G401.6 (cell line): ENCODE results near the gene TAF6.
"Not testable (repeated sequence)": the region's sequence is repeated elsewhere in the genome, so short reads cannot be mapped to it uniquely, and the experiment has no call there.

ENCODE experiments used
- FAIRE-seq: peaks from 2 replicates; lab custom pipeline; 2012; peaks lifted over from hg19 to GRCh38; lab: Jason Lieb, UNC

Gene TAF6

DNA sequence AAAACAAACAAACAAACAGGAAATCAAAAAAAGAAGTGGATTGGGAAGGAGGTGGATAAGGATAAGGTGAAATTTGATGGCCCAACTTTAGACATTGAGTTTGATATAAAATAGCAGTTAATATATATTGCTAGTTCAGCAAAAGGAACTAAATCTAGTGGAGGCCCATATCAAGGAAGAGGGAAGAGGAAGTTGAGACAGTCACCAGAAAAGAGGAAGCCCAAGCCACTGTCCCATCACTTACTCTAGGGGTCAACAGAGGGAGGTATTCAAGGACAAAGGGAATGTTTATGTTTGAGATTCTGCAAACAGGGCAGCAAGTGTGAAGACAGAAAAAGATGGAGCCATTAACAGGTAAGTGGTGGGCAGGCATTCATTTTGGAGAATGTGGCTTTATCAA lies 33.2 kb upstream of the TAF6 start:
- FAIRE-seq: no peak

DNA sequence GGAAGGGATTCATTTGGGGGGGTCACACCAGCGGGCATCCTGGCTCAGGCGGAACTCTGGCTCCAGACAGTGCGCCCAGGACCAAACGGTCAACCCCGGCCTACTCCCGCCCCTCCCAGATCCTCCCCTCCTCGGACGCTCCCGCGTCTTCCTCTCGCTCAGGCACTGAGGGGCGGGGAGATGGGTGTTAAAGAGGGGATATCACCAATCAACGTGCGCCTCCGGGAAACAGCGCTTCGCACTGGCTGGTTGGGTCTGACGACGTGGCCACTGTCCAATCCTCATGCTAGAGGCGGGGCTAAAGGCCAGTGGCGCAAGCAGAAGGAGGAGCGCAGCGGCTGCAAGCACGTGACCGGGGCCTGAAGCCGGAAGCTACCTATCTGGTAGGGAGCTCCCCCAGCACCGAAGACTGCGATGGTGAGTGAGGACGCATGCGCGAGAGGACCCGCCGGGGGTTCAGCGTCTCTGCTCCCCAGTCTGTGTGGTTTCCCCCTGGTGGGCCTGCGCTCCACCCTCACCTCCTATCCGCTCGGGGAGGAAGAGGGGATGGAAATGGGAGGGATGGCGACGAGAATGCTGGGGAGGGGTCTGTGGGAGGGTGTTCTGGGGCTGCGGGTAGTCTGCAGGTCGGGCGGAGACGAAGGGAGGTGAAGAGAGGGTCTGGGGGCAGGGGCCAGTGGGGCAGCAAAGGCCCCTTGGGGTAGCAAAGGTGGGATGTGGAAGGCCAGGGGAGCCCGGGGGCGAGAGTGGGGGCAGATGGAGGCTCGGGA lies 29.6 kb upstream of the TAF6 start, which contains the start of gene LAMTOR4:
LAMTOR4 (plus strand) TSS at position 360 of the 770 bp plus-strand sequence; CDS start at position 415, 55 bp downstream.
- FAIRE-seq: peak; percentile 98

DNA sequence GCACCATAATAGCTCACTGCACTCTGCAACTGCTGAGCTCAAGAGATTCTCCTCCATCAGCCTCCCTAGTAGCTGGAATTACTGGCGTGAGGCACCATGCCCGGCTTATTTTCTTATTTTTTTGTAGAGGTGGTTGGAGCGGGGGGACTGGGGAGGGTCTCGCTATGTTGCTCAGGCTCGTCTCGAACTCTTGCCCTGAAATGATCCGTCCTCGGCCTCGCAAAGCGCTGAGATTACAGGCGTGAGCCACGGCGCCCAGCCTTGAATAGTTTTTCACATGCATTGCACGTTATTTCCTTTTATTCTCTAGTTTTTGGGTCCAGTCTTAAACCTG lies 29.0 kb upstream of the TAF6 start:
- no peak for FAIRE-seq

DNA sequence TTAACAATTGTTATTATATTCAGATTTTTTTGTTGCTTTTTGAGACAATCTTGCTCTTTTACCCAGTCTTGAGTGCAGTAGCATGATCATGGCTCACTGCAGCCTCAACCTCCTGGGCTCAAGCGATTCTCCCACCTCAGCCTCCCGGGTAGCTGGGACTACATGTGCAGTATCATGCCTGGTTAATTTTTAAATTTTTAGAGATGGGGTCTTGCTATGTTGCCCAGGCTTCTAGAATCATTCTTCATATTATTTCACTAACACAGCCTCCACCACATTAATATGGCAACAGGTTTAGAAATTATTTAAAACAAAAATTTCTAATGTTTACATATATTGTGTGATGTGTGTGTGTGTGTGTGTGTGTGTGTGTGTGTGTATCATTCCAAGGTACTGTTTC lies 28.1 kb upstream of the TAF6 start:
- FAIRE-seq: no peak

DNA sequence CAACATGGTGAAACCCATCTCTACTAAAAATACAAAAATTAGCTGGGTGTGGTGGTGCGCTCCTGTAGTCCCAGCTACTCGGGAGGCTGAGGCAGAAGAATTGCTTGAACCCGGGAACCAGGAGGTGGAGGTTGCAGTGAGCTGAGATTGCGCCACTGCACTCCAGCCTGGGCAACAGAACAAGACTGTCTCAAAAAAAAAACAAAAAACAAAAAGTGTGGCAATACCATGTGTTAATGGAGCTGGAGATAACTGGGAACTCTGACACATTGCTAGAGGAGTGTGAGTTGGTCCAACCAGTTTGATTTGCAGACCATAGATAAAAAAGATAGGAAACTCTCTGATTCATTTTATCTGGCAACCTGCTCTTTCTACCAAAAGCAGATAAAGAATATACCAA lies 27.2 kb upstream of the TAF6 start:
- FAIRE-seq: not testable (repeated sequence)

DNA sequence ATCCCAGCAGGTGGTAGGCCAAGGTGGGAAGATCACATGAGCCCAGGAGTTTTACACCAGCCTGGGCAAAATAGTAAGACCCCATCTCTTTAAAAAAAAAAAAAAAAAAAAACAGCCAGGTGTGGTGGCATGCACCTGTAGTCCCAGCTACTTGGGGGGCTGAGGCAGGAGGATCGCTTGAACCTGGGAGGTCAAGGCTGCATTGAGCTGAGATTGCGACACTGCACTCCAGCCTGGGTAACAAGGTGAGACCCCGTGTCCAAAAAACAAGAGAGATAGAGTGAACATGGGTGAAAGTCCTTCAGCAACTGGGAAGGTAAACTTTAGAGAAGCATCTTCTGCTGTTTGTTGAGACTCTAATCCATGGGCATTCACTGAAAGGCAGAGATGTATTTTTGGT lies 23.3 kb upstream of the TAF6 start:
- no peak for FAIRE-seq

DNA sequence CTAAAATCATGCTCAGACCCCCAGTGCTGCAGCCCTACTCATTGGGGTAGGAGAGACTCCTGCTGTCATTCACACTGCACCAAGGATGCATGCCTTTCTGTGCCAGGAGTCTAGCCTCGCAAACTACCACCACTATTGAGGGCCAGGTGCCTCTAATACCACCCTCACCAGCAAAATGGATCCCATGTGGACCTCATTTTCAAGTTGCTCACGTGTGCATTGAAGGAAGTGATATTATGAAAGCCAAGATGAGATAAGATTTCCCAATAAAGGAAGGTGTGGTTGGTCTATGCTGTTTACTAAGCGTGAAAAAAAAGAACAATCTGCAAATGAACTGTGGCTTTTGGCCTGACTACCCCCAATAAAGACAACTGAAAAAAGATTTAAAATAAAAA lies 22.4 kb upstream of the TAF6 start:
- no peak for FAIRE-seq

DNA sequence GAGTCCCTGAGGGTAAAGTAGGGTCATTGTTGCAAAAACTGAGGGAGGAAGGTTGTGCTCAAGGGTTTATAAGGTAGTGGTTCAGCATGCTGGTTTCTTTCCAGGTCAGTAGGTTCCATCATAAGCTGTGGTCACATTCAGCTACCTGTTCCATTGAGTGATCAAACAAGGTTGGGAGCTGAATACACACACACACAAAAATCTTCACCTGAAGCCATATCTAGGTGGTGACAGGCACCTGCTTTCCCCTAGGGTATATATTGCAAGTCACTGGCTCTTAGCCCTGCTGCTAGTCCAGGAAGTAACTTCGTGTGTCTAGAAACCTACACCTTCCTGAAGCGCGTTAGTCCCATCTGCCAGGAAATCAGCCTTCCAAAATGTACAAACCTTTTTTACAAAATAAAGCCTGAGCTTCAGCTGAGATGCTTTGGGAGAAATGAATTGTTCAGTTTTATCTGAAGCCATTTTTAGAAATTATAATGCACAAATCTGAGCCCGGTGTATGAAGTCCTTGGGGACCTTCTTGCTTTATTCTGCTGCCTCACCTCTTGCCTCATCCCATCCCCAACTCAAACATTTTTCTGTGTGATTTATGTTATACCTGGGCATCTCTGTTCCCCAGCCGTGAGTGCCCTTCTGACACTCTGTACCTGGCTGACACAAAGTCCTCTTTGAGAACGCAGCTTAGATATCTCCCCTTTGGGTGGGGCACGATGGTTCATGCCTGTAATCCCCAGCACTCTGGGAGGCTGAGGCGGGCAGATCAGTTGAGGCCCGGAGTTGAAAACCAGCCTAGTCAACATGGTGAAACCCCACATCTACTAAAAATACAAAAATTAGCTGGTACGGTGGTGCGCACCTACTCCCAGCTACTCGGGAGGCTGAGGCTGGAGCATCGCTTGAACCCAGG lies 18.9 kb upstream of the TAF6 start:
- FAIRE-seq: no peak

DNA sequence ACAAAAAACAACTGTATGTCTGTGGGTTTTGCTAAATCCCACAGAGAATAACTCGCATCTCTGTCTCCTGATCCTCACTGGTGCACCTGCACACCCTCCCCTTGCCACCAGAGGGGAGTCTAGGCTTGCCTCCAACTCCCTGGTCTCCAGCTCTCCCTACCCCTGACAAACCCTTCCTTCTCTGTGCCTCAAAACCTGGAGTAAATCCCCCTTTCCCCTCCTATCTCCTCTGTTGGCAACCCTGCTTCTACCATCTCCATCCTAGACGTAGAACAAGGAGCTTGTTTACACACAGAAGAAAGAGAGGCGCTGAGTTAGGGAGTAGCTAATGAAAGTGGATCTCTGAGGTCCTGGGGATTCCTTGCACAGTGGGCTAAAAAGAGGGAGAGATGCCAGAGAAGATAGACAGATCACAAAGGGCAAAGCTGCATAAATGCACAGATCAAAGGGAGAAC lies 13.6 kb upstream of the TAF6 start:
- FAIRE-seq: peak; percentile 62

DNA sequence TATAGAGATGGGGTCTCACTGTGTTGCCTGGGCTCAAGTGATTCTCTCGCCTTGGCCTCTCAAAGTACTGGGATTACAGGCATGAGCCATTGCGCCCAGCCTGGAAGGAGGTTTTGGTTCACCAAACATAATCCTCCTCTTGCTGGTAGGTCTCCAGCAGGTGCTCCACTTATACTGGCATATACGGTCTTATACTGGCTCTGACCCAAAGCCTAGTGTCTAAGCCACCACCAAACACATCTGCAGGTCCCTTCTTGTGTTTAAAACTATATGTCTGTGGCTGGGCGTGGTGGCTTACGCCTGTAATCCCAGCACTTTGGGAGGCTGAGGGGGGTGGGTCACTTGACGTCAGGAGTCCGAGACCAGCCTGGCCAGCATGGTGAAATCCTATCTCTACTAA lies 13.0 kb upstream of the TAF6 start:
- FAIRE-seq: no peak

DNA sequence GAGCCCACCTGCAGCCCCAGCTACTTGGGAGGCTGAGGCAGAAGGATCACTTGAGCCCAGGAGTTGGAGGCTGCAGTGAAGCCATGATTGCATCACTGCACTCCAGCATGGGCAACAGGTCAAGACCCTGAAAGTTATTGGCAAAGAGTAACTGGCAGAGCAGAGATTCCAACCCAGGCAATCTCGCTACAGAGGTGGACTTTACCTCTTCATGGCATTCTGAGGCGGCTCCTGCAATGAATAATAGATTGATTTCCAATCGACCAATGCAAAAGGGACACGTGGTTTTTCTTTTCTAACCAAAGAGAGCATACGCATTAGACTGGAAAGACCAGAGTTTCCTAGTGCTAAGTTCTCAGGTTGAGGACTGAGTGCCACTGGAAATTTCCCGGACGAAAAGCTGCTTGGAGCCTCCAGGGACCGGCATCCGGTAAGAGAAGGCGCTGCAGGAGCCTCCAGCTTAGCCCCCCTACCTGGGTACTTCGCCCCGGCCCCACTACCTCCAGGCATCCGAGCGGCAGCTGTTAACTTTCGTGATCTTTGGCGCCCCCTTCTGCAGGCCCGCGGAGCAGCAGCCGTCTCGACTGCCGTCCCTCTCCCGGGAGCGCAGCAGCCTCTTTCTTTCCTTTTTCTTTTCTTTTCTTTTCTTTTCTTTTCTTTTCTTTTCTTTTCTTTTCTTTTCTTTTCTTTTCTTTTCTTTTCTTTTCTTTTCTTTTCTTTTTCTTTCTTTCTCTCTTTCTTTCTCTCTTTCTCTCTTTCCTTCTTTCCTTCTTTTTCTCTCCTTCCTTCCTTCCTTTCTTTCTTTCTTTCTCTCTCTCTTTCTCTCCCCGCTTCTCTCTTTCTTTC lies 11.7 kb upstream of the TAF6 start:
- FAIRE-seq: peak; percentile 52

DNA sequence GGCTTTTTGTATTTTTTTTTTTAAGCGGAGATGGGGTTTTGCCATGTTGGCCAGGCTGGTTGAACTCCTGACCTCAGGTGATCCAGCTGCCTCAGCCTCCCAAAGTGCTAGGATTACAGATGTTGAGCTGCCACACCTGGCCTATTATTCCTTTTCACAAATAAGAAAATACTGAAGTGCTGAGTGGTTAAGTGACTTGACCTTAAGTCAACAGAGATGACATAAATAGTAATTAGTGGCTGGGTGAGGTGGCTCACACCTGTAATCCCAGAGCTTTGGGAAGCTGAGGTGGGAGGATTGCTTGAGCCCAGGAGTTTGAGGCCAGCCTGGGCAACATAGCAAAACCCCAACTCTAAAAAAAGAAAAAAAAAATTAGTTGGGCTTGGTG lies 11.1 kb upstream of the TAF6 start:
- not testable (repeated sequence) for FAIRE-seq

DNA sequence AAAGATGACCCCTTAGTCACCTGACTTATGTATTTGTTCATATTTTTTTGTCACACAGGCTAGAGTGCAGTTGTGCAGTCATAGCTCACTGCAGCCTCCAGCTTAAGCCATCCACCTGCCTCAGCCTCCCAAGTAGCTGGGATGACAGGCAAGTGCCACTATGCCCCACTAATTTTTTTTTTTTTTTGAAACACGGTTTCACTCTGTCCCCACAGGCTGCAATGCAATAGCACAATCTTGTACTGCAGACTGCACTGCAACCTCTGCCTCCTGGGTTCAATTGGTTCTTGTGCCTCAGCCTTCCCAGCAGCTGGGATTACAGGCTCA lies 9.4 kb upstream of the TAF6 start:
- no peak for FAIRE-seq

DNA sequence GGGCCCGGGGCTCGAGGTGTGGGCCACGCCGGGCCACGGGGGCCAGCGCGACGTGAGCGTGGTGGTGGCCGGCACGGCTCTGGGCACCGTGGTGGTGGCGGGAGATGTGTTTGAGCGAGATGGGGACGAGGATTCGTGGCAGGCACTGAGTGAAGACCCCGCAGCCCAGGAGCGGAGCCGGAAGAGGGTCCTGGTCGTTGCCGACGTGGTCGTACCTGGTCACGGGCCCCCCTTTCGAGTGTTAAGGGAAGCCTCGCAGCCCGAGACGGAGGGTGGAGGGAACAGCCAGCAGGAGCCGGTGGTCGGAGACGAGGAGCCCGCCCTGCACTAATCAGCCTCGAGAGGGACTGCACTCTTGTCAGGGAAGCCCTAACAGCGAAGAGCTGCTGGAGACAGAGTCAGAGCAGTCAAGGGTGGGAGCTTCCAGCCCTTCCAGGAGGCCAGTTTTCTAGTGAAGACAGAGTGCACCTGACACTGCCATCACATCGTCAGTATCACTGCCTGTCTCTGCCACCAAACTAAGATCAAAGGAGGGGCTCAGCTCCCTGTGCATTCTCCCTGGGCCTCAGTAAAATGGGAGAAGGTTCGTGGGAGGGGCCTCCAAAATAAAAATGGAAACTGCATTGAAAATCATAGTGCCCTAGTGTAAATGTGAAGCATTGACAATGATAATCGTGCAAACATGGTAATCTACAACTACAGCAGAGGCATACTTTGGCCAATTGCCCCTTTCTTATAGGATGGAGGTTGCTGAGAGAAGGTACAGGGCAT lies 8.9 kb upstream of the TAF6 start:
- FAIRE-seq: no peak

DNA sequence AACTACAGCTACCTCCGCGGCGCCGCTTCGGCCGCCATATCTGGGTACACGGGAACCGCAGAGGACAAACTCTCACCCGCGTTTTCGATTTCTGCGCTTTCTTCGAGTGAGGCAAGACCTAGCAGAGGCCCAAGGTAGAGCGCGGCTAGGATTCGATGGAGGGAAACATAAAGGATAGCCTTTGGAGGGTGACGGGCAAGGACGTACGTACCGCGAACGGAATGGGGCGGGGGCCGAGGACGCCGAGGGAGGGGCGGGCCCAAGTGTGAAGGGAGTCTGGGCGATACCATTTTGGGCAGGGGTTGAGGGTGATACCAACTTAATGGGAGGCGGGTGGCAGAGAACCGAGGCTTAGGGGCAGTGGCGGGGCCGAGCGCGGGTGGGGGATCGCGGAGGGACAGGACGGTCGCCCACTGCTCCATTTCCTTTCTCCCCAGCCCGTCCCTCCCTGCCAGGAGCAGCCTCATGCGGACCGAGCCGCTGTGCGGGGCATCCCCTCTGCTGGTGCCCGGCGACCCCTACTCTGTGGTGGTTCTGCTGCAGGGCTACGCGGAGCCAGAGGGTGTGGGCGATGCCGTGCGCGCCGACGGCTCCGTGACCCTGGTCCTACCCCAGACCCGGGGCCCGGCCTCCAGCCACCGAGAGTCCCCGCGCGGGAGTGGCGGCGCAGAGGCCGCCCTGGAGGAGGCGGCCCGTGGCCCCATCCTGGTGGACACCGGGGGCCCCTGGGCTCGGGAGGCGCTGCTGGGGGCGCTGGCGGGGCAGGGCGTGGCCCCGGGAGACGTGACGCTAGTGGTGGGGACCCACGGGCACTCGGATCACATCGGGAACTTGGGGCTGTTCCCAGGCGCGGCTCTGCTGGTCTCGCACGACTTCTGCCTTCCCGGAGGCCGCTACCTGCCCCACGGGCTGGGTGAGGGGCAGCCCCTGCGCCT lies 8.0 kb upstream of the TAF6 start, which contains the start of gene MBLAC1:
MBLAC1 (plus strand) TSS at position 37 of the 935 bp plus-strand sequence; CDS start at position 466, 429 bp downstream.
- peak; percentile 55 for FAIRE-seq

DNA sequence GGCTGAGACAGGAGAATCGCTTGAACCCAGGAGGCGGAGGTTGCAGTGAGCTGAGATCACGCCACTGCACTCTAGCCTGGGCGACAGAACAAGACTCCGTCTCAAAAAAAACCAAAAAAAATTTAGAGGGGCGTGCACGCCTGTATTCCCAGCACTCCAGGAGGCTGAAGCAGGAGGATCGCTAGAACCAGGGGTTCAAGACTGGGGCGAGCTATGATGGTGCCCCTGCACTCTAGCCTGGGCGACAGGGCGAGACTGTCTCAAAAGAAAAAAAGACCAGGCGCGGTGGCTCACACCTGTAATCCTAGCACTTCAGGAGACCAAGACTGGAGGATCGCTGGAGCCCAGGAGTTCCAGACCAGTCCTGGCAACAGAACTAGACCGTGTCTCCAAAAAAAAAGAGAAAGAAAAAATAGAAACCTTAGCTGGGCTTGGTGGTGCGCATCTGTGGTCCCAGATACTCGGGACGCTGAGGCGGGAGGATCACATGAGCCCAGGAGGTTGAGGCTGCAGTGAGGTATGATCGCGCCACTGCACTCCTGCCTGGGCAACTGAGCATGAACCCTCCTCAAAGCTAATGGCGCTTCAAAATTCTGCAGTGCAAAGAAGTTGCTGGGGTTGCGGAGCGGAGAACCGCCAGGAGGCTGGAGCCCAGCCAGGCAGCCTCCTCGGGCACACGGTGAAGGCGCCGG lies 7.2 kb upstream of the TAF6 start:
- FAIRE-seq: no peak

DNA sequence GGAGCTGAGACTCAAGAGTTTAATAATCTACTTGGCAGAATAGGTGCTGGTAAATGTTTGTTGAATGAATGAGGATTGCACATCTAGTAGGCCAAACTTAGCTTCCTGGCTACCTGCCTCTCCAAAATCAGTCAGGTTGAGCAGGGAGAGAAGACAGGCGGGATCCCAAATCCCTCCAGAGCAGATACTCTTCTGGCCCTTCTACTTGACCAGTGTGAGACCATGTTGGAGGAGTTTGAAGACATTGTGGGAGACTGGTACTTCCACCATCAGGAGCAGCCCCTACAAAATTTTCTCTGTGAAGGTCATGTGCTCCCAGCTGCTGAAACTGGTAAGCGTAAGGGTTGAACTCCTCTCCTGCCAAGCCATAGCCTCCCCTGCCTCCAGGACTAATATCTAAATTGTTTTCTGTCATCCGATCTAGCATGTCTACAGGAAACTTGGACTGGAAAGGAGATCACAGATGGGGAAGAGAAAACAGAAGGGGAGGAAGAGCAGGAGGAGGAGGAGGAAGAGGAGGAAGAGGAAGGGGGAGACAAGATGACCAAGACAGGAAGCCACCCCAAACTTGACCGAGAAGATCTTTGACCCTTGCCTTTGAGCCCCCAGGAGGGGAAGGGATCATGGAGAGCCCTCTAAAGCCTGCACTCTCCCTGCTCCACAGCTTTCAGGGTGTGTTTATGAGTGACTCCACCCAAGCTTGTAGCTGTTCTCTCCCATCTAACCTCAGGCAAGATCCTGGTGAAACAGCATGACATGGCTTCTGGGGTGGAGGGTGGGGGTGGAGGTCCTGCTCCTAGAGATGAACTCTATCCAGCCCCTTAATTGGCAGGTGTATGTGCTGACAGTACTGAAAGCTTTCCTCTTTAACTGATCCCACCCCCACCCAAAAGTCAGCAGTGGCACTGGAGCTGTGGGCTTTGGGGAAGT lies 5.4 kb upstream of the TAF6 start:
- FAIRE-seq: no peak

DNA sequence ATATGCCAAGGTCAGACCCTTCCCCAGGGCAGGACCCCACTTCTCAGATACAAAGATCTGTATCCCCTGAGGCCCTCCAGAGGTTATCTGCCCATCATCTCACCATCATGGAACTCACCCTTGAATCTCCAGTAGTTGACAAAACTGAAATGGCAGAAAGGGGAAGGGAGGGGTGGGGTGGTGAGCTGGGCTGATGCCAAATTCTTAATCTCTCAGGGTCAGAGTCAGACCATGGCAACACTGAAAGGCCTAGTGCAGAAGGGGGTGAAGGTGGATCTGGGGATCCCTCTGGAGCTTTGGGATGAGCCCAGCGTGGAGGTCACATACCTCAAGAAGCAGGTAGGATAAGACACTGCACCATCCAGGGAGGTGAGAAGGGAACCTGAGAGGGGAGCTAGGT lies 3.4 kb upstream of the TAF6 start:
- FAIRE-seq: no peak

DNA sequence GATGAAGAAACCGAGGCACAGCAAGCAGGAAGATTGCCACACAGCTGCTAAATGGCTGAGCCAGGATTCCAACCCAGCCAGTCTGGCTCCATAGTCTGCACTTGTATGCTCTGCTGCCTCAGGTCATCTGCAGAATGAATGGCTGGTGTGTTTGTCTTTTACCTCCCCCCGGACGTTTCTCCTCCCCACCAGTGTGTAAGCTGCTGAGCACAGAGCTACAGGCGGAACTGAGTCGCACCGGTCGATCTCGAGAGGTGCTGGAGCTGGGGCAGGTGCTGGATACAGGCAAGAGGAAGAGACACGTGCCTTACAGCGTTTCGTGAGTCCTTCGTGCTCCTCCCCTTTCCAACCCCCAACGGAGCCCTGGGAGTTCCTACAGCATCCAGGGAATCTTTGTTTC lies 2.9 kb upstream of the TAF6 start:
- FAIRE-seq: no peak
